GM20431 (cell line): ENCODE data around the gene CHRNE.
"Not testable (repeated sequence)": the region's sequence is repeated elsewhere in the genome, so short reads cannot be mapped to it uniquely, and the experiment has no call there.

Source experiments
- in situ Hi-C: fragments of 300-500 bp; cut with MseI, MboI; formaldehyde crosslinking; loops from one replicate; pipeline ENCODE4 v1.15.0; 2020; ENCODE audit warnings: low sequenced_read_pairs; ENCODE audit not compliant: unreplicated experiment

Gene CHRNE

DNA sequence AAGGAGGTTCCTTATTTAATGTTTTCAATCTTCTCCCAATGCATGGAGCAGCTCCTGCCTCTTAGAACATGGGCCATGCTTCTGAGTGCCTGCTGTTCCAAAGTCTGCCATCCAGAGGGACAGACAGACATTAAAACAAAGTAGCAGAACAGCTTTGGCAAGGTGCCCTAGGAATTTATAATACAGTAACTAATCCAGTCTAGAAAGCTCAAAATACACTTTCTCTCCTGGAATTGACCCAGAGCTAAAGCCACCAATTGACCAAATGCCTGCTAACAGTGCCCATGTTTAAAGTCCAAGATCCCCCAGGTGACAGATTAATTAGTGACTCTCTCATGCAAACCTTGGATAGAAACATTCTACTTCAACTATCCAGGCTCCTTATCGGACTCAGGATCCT is 11.1 kb upstream of the CHRNE start:
- in situ Hi-C loops = no loop called here

DNA sequence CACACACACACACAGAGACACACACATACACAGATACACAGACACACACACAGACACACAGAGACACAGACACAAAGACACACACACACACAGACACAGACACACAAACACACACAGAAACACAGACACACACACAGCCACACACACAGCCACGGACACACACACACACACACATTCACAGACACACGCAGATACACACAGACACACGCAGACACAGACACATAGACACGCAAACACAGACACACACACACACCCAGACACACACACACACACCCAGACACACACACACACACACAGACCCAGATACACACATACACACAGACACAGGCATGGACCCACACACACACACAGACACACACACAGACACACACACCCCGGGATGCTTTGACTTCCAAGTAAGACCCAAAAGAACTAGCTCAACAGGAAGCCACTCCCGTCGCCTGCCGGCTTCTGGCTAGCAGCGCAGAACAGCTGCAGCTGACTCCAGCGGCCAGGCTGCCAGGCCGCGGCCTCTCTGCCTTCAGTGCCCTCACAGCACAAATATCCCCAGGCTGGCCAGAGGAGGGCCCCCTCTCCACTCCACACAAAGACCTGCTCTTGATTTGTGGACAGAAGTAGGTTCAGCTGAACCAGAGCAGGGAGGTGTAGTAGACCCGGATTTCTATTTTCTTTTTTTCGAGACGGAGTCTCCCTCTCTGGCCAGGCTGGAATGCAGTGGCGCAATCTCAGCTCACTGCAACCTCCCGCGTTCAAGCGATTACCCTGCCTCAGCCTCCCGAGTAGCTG is 6.0 kb upstream of the CHRNE start:
- in situ Hi-C loops = no loop called here

DNA sequence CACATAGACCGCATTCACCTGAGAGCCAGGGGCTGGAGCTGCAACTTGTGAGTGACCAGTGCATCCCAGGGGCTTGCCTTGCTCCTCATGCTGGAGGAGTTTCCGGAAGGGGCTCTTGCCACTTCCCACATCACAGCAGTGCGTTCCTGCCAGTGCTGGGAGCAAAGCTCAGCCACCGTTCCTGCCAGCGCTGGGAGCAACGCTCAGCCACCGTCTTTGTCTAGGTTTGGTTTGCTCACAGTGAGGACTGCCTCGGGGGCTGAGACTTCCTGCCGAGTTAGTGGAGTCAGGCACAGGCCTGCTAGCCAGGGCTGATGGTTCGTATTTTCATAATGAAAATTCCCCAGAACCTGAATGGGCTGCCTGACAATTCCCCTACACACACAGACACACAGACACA is 5.4 kb upstream of the CHRNE start:
- in situ Hi-C loops = no loop called here

DNA sequence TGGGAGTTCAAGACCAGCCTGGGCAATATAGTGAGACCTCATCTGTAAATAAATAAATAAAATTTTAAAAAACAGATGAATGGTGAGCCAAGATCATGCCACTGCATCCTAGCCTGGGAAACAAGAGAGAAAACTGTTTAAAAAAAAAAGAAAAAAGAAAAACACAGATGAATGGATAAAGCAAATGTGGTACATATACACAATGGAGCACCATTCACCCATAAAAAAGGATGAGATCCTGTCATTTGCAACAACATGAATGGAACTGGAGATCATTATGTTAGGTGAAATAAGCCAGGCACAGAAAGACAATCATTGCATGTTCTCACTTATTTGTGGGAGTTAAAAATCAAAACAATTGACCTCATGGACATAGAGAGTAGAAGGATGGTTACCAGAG is 3.7 kb upstream of the CHRNE start:
- in situ Hi-C loops = not testable (repeated sequence)

DNA sequence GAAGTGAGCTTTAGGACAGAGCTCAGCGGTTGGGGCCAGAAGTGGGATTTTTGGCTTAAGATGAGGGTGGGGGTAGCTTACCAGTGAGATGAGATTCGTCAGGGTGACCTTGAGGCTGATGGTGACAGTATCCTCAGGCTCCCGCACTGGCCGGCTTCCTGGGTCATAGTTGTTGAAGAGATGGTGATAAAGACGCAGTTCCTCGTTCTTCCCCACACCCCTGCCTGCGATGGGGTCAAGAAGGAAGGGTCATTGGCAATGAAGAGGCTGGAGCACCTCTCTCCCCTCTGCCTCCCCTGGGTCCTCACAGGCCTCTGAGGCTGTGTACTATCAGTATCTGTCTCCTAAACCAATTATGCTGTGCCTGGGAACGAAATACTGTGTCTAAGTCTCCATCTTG is 358 bp downstream of the CHRNE start:
- in situ Hi-C loops = no loop called here

DNA sequence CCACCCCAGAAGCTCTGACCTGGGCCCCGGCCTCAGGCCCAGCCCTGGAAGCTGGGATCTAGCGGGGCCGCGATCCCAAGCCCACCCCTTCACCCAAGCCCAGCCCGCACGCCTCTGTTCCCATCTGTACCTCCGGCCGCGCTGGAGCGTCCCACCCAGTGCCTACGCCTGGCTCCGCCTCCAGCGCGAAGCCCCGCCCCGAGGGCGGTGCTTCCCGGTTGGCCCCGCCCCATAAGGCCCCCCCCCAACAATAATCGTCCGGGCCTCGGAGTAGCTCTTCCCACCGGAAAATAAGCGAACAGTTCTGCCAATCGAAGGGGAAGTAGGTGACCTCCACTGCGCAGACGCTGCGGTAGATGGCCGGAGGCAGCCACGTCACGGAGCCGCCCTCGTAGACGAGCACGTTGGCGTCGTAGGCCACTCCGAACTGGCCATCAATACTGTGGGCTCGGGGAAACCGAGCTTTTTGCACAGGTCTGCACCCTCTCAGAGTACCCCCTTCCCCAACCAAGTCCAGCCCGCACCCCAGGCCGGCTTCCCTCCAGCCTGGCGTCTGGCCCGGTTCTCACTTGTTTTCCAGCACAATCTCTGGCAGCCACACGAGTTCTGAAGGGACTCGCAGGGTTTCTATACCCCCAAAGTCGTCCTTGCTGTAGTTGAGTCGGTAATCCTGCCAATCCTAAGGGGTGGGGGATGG is 1.1 kb downstream of the CHRNE start:
- in situ Hi-C loops = no loop called here

DNA sequence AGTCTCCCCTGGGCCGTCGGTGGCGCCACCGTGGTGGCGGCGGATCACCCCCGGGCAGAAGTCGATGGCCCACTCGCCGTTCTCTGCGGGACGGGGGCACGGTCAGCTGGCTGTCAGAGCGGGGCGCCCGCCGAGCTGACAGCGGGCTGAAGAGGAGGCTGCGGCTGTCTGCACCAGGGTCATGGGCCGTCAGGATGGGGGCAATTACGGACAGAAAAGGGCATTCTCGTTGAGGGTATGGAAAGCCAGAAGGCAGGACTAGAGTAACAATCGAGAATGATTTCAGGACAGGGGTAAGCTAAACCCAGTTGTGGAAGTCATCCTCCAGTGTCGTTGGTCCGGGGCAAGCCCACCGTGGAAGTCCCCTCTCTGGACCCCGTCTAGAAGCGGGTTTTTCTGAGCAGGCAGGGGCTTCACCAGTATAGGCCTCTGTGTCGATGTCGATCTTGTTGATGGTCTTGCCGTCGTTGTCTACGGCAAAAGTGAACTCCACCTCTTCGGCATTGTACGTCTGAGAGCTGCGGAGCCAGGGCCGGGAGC is 1.7 kb downstream of the CHRNE start:
- in situ Hi-C loops = no loop called here

DNA sequence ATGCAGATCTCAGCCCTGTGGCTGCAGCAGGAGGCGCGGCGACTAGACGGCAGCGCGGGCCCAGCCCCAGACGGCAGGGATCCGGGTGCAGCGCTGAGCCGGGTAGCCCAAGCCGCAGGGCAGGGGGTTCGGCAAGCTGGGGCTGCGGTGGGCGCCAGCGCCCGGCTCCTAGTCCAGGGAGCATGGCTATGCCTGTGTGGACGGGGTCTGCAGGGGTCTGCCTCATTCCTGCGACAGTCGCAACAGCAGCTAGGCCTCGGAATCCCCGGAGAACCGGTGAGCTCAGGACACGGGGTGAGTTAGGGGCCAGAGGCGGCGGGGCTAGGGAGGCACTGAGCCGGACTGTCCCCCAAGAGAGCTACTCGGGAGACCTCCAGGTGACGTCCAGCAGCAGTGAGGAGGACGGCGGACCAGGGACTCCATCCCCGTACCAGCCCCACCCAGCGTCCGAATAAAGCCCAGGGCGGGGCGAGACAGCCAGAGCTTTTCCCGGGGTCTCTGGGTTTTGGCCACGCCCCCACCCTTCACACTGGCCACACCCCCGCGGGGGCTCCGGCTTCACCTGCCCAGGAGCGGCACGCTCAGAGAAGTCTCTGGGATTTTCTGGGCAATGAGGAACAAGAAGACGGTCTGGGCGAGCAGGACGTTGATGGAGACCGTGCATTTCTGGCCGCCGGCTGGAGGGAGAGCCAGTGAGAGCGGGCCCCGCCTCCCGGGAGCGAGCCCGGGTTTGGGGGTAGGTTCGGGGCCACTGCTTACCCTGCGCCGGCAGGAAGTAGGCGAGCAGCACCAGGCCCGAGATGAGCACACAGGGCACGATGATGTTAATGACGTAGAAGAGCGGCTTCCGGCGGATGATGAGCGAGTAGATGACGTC is 2.4 kb downstream of the CHRNE start:
- in situ Hi-C loops = no loop called here

DNA sequence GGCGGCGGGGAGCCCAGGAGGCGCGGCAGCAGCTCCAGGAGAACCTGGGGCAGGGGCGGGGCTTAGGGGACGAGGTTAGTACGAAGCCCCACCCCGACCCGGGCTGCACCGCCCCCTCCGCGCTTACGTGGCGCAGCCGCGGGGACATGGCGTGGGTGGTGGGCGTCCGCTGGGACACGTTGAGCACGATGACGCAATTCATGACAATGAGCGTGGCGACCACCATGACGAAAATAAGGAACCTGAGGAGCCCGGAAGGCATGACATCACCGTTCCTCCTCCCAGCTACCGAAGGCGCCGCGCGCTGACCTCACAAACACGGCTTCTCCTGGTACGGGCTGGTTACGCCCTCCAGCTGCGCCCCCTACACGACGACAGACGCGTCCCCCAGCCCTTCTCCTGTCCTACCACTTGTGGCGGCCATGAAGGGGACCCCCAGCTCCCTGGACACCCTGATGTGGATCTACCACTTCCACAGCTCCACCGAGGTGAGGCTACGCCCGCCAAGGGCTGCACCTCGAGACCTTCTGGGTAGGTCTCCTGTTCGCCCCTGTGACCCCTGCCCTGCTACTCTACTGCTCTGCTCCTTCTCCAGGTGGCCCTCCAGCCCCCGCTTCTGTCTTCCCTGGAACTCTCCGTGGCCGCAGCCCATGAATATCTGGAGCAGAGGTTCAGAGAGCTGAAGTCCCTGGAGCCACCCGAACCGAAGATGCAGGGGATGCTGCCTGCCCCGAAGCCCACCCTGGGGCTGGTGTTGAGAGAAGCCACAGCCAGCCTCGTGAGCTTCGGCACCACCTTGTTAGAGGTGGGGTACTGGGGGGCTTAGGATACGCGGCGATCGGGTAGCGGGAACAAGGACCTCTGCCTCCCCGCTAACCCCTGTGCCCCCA is 3.3 kb downstream of the CHRNE start, which contains the start of gene C17orf107:
TSS of gene C17orf107 (plus strand) at position 196 of the 890 bp plus-strand sequence. CDS start at position 423, 227 bp downstream.
- in situ Hi-C loops = no loop called here

DNA sequence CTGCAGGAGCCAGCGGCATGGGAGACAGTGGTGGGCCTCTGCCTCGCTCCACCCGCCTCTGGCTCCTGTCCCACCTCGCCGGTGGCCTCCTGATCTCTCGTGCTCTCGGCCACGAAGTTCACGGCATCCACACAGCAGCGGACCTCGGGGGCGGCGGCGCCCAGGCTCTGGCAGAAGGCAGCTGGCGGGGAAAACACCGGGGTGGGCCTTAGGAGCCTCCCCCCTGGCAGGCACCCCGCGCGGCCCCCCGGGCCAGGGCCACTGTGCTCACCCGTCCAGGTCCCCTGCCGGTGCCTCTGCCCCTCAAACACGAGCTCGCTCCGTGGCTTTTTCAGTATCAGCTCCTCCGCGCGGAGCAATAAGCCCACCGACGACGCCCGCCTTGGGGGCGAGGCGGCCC is 4.0 kb downstream of the CHRNE start:
- in situ Hi-C loops = no loop called here

DNA sequence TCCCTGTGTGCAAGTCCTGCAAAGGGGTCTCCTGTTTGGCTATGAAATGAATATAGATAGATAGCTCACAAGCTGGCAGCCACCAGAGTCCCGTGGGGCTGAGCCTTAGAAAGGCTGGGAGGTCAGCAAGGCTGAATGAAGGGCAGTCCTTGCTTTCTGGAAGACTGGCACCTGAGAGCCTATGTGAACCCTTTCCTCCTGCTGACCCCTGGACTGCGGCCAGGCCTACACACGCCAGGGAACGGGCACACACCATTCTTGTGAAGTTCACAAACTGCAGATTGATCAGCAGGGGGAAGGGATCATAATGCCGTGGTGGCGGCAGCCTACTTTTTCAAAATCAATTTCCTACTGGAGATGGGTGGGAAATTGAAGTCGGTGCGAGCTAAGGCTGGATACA is 4.5 kb downstream of the CHRNE start:
- in situ Hi-C loops = no loop called here

DNA sequence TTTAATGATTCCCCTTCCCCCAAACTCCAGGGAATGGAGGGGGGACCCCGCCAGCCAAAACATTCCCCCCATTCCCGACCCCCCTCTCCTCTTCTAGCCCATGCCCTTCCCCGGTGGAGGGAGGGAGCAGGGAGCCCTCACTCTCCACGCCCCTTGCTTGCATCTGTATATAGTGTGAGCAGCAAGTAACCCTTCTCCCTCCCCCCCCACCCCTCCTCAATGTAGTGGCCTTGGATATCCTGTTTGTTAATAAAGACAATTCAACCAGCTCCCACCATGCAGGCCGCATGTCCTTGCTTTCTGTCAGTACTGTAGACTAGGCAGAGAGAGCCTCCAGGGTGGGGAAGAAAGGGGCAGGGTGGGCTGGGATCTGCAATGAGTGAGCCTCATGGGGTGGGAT is 5.1 kb downstream of the CHRNE start:
- in situ Hi-C loops = no loop called here

DNA sequence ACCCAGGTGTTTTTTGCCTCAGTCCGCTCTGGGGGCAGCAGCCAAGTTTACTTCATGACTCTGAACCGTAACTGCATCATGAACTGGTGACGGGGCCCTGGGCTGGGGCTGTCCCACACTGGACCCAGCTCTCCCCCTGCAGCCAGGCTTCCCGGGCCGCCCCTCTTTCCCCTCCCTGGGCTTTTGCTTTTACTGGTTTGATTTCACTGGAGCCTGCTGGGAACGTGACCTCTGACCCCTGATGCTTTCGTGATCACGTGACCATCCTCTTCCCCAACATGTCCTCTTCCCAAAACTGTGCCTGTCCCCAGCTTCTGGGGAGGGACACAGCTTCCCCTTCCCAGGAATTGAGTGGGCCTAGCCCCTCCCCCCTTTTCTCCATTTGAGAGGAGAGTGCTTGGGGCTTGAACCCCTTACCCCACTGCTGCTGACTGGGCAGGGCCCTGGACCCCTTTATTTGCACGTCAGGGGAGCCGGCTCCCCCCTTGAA is 5.7 kb downstream of the CHRNE start:
- in situ Hi-C loops = no loop called here

DNA sequence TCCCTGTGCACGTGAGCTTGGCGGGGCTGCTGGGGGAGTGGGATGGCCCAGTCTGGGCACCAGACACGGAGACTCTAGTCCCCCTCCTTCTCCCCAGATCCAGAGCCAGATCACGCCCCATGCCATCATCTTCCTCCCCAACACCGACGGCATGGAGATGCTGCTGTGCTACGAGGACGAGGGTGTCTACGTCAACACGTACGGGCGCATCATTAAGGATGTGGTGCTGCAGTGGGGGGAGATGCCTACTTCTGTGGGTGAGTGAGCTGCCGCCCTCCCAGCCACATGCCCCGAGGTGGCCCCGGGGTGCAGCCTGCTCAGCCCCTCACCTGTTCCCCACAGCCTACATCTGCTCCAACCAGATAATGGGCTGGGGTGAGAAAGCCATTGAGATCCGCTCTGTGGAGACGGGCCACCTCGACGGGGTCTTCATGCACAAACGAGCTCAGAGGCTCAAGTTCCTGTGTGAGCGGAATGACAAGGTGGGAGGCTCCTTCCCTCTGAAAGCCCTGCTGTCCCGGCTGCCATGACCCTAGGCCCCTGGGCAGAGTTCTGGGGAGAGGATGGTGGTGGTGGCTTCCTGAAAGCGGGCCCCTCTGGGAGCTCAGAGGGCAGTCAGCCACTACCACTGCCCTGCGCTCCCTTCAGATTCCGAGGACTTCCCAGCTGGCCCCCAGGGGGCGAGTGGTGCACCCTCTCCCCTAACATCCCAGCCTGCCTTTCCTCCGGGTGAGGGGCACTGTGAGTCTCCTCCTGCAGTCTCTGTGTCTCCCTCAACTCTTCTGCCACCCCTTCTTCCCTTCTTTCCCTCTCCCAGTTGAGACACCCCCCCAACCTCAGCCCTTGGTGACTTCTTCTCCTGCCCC is 6.3 kb downstream of the CHRNE start:
- in situ Hi-C loops = no loop called here

DNA sequence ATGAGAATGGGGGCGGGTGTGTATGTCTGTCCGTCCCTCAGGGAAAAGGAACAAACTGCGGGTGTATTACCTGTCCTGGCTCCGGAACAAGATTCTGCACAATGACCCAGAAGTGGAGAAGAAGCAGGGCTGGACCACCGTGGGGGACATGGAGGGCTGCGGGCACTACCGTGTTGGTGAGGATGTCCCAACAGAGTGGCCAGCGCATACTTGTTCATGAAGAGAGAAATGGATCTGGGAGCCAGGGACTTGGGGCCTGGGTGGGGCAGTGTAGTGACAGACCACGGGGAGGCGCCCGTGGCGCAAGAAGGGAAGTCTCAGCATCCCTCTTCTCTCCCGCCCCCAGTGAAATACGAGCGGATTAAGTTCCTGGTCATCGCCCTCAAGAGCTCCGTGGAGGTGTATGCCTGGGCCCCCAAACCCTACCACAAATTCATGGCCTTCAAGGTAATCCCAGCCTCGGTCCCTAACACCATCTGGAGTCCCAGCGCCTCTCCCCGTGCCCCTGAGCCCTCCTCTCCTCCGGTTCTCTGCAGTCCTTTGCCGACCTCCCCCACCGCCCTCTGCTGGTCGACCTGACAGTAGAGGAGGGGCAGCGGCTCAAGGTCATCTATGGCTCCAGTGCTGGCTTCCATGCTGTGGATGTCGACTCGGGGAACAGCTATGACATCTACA is 7.1 kb downstream of the CHRNE start:
- in situ Hi-C loops = no loop called here

DNA sequence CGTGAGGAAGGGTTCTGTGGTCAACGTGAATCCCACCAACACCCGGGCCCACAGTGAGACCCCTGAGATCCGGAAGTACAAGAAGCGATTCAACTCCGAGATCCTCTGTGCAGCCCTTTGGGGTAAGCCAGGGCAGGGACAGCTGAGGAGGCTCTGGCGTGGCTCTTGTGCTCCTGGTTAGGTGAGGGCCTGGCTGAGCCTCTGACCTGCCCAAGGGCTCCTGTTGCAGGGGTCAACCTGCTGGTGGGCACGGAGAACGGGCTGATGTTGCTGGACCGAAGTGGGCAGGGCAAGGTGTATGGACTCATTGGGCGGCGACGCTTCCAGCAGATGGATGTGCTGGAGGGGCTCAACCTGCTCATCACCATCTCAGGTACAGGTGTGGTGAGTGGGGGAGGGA is 7.8 kb downstream of the CHRNE start:
- in situ Hi-C loops = no loop called here

DNA sequence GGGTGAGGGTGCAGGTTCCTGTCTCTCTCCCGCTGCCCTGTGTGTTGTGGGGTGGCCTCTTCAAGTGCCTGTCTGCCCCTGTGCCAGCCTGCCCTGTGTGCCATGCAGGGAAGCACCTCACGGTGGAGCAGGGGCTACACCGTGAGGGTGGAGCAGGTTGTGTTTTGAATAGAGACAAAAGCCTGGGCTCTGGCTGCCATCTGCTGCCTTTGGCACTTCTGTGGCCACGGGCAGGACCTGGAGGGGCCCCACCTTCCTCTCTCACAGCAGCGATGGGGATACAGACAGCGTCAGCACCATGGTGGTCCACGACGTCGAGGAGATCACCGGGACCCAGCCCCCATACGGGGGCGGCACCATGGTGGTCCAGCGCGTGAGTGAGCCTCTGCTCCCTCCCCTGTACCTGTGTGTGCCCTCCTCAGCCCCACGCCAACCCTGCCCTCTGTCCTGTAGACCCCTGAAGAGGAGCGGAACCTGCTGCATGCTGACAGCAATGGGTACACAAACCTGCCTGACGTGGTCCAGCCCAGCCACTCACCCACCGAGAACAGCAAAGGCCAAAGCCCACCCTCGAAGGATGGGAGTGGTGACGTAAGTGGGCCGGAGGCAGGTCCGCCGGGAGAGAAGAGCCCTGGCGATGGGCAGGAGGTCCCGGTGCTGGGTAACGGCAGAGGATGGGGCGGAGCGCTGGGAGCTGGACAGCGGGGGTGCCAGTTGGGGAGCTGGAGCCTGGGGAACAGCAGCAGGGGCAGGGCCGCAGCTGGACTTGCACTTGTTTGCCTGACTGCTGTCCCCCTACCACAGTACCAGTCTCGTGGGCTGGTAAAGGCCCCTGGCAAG is 9.0 kb downstream of the CHRNE start:
- in situ Hi-C loops = no loop called here
